Neutrophil (primary cell): ENCODE data around the gene TEDC2.

Source experiments
- H3K27ac ChIP-seq: fragments of 200-600 bp; sonication (generic); 2 replicates; pipeline ENCODE4 v1.5.1; 2016; ENCODE audit warnings: mild to moderate bottlenecking, moderate library complexity
- H3K27me3 ChIP-seq: fragments of 200-600 bp; sonication (generic); 2 replicates; pipeline ENCODE4 v1.6.0; 2016; ENCODE audit warnings: mild to moderate bottlenecking
- H3K36me3 ChIP-seq: fragments of 200-600 bp; sonication (generic); 2 replicates; pipeline ENCODE4 v1.5.1; 2017
- H3K4me1 ChIP-seq, 2 experiments: fragments of 200-600 bp in 1 of 2; sonication (generic) in 1 of 2; 1 replicate in 1 of 2; 2 replicates in 1 of 2; pipeline versions ENCODE4 v1.5.1 to v1.6.1; 2013 to 2016; ENCODE audit warnings: low read depth in 1 of 2, low read length in 1 of 2, mild to moderate bottlenecking in 1 of 2, moderate library complexity in 1 of 2; ENCODE audit not compliant: control insufficient read depth in 1 of 2, insufficient read depth in 1 of 2
- H3K4me3 ChIP-seq, 2 experiments: fragments of 200-600 bp in 1 of 2; sonication (generic) in 1 of 2; 1 replicate in 1 of 2; 2 replicates in 1 of 2; pipeline ENCODE4 v1.5.1; 2013 to 2016; ENCODE audit warnings: low read depth in 1 of 2, low read length in 1 of 2, mild to moderate bottlenecking in 1 of 2, moderate library complexity in 1 of 2
- H3K9me3 ChIP-seq: fragments of 200-600 bp; sonication (generic); 2 replicates; pipeline ENCODE4 v1.5.1; 2016
- TF ChIP-seq, protein P1 (sequence below): fragments of 200-600 bp; sonication (generic); IDR thresholded peaks from 2 replicates; pipeline ENCODE4 v1.5.1; 2016; ENCODE audit warnings: antibody characterized with exemption

The TEDC2 gene

DNA sequence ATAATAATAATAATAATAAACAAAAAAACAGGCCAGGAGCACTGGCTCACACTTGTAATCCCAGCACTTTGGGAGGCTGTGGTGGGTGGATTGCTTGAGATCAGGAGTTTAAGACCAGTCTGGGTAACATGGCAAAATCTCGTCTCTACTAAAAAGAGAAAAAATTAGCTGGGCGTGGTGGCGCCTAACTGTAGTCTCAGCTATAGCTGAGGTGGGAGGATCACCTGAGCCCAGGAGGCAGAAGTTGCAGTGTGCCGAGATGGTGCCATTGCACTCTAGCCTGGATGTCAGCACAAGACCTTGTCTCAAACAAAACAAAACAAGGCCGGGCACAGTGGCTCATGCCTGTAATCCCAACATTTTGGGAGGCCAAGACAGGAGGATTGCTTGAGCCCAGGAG is 35.1 kb downstream of the TEDC2 start:
- TF ChIP-seq, protein P1, sequence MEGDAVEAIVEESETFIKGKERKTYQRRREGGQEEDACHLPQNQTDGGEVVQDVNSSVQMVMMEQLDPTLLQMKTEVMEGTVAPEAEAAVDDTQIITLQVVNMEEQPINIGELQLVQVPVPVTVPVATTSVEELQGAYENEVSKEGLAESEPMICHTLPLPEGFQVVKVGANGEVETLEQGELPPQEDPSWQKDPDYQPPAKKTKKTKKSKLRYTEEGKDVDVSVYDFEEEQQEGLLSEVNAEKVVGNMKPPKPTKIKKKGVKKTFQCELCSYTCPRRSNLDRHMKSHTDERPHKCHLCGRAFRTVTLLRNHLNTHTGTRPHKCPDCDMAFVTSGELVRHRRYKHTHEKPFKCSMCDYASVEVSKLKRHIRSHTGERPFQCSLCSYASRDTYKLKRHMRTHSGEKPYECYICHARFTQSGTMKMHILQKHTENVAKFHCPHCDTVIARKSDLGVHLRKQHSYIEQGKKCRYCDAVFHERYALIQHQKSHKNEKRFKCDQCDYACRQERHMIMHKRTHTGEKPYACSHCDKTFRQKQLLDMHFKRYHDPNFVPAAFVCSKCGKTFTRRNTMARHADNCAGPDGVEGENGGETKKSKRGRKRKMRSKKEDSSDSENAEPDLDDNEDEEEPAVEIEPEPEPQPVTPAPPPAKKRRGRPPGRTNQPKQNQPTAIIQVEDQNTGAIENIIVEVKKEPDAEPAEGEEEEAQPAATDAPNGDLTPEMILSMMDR = no peak
- Histone ChIP-seq H3K27me3 (no peaks in the 10 kb centered on the region), H3K4me3 (no peak overlapping the region), H3K27ac (no peak overlapping the region), H3K36me3 (peaks cover 16% of the 10 kb centered on the region), H3K9me3 (no peaks in the 10 kb centered on the region), H3K4me1 (peaks cover 14% of the 10 kb centered on the region in 2 experiments)

DNA sequence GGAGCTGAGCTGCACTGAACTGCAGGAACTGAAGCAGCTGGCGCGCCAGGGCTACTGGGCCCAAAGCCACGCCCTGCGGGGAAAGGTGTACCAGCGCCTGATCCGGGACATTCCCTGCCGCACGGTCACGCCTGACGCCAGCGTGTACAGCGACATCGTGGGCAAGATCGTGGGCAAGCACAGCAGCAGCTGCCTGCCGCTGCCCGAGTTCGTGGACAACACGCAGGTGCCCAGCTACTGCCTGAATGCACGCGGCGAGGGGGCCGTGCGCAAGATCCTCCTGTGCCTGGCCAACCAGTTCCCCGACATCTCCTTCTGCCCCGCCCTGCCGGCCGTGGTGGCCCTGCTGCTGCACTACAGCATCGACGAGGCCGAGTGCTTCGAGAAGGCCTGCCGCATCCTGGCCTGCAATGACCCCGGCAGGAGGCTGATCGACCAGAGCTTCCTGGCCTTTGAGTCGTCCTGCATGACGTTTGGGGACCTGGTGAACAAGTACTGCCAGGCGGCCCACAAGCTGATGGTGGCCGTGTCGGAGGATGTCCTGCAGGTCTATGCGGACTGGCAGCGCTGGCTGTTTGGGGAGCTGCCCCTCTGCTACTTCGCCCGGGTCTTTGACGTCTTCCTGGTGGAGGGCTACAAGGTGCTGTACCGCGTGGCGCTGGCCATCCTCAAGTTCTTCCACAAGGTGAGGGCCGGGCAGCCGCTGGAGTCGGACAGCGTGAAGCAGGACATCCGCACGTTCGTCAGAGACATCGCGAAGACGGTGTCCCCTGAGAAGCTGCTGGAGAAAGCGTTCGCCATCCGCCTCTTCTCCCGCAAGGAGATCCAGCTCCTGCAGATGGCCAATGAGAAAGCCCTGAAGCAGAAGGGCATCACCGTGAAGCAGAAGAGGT is 36.6 kb downstream of the TEDC2 start:
- Histone ChIP-seq H3K4me3 (no peak overlapping the region), H3K4me1 (peaks cover 17 to 20% of the 10 kb centered on the region in 2 experiments), H3K36me3 (peaks cover 16% of the 10 kb centered on the region), H3K27me3 (no peaks in the 10 kb centered on the region), H3K9me3 (no peaks in the 10 kb centered on the region), H3K27ac (no peak overlapping the region)
- TF ChIP-seq, protein P1 = no peak

DNA sequence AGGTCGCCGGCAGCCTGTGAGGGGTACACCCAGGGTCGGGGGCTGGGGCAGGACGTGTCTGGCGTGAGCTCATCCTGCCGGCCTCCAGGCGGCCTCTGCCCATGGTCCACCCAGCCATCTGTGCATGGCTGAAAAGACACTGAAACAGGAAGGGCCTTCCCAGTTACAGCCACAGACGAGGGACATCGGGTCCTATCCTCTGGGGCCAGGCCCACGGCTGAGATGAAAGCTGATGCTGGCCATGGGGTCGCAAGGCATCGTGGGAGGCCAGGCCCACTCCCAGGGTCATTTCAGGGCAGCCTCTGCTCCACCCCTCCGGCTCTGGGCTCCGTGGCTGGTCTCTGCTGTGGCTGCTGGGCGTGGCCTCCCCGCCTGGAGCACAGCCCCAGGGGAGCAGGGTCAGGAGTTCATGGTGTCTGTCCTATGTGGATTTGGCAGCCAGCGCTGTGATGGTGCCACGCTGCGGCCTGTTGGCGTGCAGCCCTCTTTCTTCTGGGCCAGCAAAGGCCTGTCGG is 37.3 kb downstream of the TEDC2 start:
- peaks cover 16% of the 10 kb centered on the region for H3K36me3 ChIP-seq
- H3K27ac ChIP-seq = no peak overlapping the region
- no peaks in the 10 kb centered on the region for H3K9me3 ChIP-seq
- TF ChIP-seq, protein P1 = no peak
- no peak overlapping the region for H3K4me3 ChIP-seq
- H3K27me3 ChIP-seq = no peaks in the 10 kb centered on the region
- H3K4me1 ChIP-seq = peaks cover 21 to 24% of the 10 kb centered on the region in 2 experiments

DNA sequence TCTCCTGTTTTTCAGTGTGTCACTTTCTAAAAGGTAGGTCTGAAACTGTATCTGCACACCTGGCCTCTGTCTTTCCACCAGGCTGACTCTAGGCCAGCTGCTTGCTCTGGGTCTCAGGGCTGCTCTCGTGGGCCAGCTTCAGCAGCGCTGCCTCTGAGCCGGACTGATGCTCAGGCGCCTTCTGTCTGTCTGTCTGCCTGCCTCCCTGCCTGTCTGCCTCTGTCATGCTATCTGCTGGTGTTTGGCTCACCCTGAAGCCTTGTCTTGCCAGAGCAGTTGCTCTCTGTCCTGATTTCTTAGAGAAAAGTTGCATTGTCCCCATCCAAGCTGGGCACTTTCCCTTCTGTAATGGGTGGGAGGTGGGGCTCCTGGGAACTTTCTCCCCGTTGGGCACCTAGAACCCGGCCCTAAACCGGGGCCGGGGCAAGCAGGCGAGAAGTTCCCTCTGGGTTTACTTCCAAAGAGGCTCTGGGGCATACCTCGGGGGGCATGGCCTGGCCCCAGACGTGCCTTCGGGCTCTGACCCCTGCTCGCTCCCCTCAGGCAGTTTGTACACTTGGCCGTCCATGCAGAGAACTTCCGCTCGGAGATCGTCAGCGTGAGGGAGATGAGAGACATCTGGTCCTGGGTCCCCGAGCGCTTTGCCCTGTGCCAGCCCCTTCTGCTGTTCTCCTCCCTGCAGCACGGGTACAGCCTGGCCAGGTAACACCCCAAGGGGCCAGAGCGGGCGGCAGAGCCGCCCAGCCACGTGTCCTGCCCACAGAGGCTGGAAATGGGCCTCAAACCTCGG is 38.0 kb downstream of the TEDC2 start:
- Histone ChIP-seq H3K4me3 (no peak overlapping the region), H3K4me1 (peaks cover 25 to 31% of the 10 kb centered on the region in 2 experiments), H3K36me3 (peaks cover 16% of the 10 kb centered on the region), H3K27ac (no peak overlapping the region), H3K9me3 (no peaks in the 10 kb centered on the region), H3K27me3 (no peaks in the 10 kb centered on the region)
- TF ChIP-seq, protein P1 = no peak

DNA sequence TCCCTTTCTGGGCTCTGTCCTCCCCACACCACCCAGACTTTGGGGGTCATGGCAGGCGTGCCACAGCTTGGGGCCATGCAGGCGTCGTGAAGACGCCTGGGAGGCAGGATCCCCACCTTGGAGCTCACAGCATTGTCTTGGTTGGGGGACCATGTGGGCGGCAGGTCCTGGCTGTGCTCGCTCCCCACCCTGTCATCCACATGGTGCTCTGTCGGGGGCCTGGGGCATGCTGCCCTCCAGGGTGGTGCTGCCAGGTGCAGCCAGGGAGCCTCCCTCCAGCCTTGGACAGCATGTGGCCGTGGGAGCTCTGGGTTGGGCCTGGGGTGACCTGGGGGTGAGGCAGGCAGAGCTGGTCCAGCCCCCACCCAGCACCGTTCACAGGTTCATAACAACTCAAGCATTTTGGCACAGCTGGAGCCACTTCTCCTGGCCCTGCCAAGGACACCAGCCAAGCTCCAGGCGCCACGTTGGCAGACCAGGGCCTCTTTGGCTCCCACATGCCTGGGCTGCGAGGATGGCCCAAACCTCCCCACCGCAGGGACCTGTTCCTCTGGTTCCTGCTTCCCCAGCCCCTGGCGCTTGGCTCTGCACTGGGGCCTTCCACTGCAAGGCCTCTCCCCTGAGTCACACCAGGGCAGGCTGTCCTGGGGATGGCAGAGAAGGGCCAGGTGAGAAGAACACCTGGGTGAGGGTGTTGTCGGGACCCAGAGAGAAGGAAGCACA is 38.8 kb downstream of the TEDC2 start:
- H3K36me3 ChIP-seq = peaks cover 16% of the 10 kb centered on the region
- no peak overlapping the region for H3K27ac ChIP-seq
- H3K9me3 ChIP-seq = no peaks in the 10 kb centered on the region
- TF ChIP-seq, protein P1 = no peak
- peaks cover 30 to 35% of the 10 kb centered on the region in 2 experiments for H3K4me1 ChIP-seq
- H3K27me3 ChIP-seq = no peaks in the 10 kb centered on the region
- no peak overlapping the region for H3K4me3 ChIP-seq
